K562 (cell line): ENCODE data around the gene HK1. TPM values are rescaled to one million over a fixed set of nuclear protein-coding genes. Genes with fewer than 3 reads are reported as not detected.
A peak's percentile ranks its signal among the peaks of the same experiment; 100 is the strongest.

ENCODE experiments used
- CBX8 ChIP-seq: fragments of 200-600 bp; sonication (generic); IDR thresholded peaks from 2 replicates; pipeline ENCODE4 v1.6.1; 2012; ENCODE audit warnings: borderline replicate concordance, mixed run types, low read depth, mild to moderate bottlenecking, moderate library complexity, mixed read lengths, low read length, control low read depth, inconsistent platforms; ENCODE audit not compliant: poor library complexity, severe bottlenecking; ENCODE audit errors: extremely low read depth
- HCFC1 ChIP-seq: IDR thresholded peaks from 2 replicates; pipeline ENCODE4 v1.6.1; 2012; ENCODE audit warnings: low read depth, low read length, improper control_type of control experiment
- JUN ChIP-seq, 2 experiments: sonication (generic) in 1 of 2; formaldehyde crosslinking in 1 of 2; IDR thresholded peaks; 2 replicates each; pipeline versions ENCODE4 v1.6.1 to v1.8.0; 2012 to 2022; ENCODE audit warnings: borderline replicate concordance in 2 of 2, mild to moderate bottlenecking in 2 of 2, improper control_type of control experiment in 1 of 2, low read depth in 1 of 2, low read length in 1 of 2, missing genetic modification reagents in 1 of 2
- LCOR ChIP-seq: sonication (generic); formaldehyde crosslinking; IDR thresholded peaks from 2 replicates; pipeline ENCODE4 v1.8.0; 2022; ENCODE audit warnings: mild to moderate bottlenecking, missing genetic modification reagents
- NFIC ChIP-seq: fragments of 450-650 bp; IDR thresholded peaks from 2 replicates; pipeline ENCODE4 v1.6.1; 2017; ENCODE audit warnings: mild to moderate bottlenecking, inconsistent platforms
- OTX1 ChIP-seq: fragments of 450-650 bp; formaldehyde crosslinking; IDR thresholded peaks from 2 replicates; pipeline ENCODE4 v1.4.0; 2022; ENCODE audit warnings: mild to moderate bottlenecking
- PURB ChIP-seq: sonication (generic); formaldehyde crosslinking; IDR thresholded peaks from 2 replicates; pipeline ENCODE4 v1.9.0; 2021; ENCODE audit warnings: low read depth, mild to moderate bottlenecking, missing genetic modification reagents
- SETDB1 ChIP-seq: IDR thresholded peaks from one replicate; pipeline ENCODE4 v1.6.1; 2012; ENCODE audit warnings: low read length, control low read depth, inconsistent platforms
- SLC30A9 ChIP-seq: fragments of 250-450 bp; sonication (Bioruptor Pico); IDR thresholded peaks from 2 replicates; pipeline ENCODE4 v1.8.0; 2022; ENCODE audit warnings: mild to moderate bottlenecking, moderate library complexity
- SMARCA5 ChIP-seq: fragments of 450-650 bp; IDR thresholded peaks from 2 replicates; pipeline ENCODE4 v1.6.1; 2016
- ZNF586 ChIP-seq: fragments of 450-650 bp; formaldehyde crosslinking; conservative IDR thresholded peaks from 2 replicates; pipeline ENCODE4 v1.4.0; 2020; ENCODE audit warnings: mild to moderate bottlenecking, moderate library complexity
- polyA plus RNA-seq, 8 experiments: library from polyadenylated mRNA; depleted of rRNA in 4 of 8; stranded (reverse) in 5 of 8; unstranded in 3 of 8; fragments of >200 nt; fragmentation: Nextera tagmentation in 2 of 8; fragmentation: Illumina TruSeq in 1 of 8; extraction: Ambion mirVana in 2 of 8; extraction: Trizol in 1 of 8; gene quantifications; 2 replicates each; pipeline versions ENCODE4 v1.2.1 to v1.2.3, GENCODE V29; 2011 to 2014; ENCODE audit warnings: inconsistent platforms in 1 of 8, missing spikeins in 1 of 8
- total RNA-seq, 7 experiments: library from RNA; depleted of rRNA in 6 of 7; stranded (reverse); fragments of >200 nt in 6 of 7; fragmentation: Illumina TruSeq in 2 of 7; extraction: Trizol in 2 of 7; gene quantifications; 2 replicates each; pipeline versions ENCODE4 v1.2.1 to v1.2.3, GENCODE V29; 2011 to 2021; ENCODE audit warnings: low replicate concordance in 1 of 7
- TF ChIP-seq, protein P1 (sequence below), 2 experiments: fragments of 200-800 bp in 1 of 2; sonication (Bioruptor generic) in 1 of 2; sonication (generic) in 1 of 2; formaldehyde crosslinking in 1 of 2; IDR thresholded peaks in 1 of 2; conservative IDR thresholded peaks in 1 of 2; 2 replicates each; pipeline versions ENCODE4 v1.5.0 to v1.6.1; 2016 to 2020; ENCODE audit warnings: missing compliant biosample characterization in 1 of 2, missing genetic modification characterization in 1 of 2, missing genetic modification reagents in 1 of 2
- TF ChIP-seq, protein P2 (sequence below): fragments of 450-650 bp; formaldehyde crosslinking; conservative IDR thresholded peaks from 2 replicates; pipeline ENCODE4 v1.4.0; 2022; ENCODE audit warnings: mild to moderate bottlenecking, missing genetic modification characterization
- TF ChIP-seq, protein P3 (sequence below): fragments of 450-650 bp; formaldehyde crosslinking; IDR thresholded peaks from 2 replicates; pipeline ENCODE4 v1.4.0; 2022; ENCODE audit warnings: missing genetic modification characterization

HK1 gene
- total and polyA plus RNA-seq, 9 of the 15 experiments (the other 6 are each of a cell fraction or from before 2014, with no cell fraction given): 29.2 to 444 (median 193) TPM

DNA sequence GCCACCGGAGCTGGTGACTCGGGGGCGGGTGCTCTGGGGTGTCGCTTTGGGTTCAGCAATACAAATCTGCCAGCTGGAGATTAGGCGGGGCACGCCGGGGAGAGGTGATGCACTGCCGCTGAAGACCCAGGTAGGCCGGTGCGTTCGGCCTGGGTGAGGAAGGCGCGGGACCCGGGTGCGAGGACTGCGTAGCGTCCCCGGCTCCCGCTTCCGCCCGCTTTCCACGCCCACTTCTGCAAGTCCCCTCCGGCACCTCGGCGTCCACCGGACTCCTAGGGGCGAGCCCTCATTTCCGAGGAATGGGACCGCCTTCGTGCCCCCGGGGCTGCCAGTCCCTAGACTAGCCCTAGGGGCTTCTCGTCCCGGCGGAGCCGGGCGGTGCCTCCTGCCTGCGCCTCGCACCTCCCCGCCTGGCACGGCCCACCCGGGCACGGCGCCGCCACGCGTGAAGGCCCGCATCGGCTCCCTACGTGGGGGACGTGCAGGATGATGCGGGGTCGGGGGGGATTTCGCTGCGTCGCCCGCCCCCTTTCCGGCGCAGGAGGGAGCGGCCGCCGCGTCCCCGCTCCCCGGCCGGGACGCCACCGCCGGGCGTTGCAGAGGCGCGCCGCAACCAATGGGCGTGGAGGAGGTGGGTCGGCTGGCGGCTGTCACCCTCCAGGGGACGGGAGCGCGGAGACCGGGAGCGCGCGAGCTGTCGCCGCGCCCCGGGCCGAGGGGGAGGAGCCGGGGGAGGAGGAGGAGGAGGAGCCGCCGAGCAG is 40.0 kb downstream of the HK1 start (continued):
- TF ChIP-seq, protein P1, sequence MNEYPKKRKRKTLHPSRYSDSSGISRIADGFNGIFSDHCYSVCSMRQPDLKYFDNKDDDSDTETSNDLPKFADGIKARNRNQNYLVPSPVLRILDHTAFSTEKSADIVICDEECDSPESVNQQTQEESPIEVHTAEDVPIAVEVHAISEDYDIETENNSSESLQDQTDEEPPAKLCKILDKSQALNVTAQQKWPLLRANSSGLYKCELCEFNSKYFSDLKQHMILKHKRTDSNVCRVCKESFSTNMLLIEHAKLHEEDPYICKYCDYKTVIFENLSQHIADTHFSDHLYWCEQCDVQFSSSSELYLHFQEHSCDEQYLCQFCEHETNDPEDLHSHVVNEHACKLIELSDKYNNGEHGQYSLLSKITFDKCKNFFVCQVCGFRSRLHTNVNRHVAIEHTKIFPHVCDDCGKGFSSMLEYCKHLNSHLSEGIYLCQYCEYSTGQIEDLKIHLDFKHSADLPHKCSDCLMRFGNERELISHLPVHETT (CRISPR knock-in tag; conservative IDR thresholded peaks at IDR 0.05 in 1 of 2, IDR thresholded peaks at IDR 0.05 in 1 of 2): no peak; a peak in 1 of 4 replicates
- TF ChIP-seq, protein P2, sequence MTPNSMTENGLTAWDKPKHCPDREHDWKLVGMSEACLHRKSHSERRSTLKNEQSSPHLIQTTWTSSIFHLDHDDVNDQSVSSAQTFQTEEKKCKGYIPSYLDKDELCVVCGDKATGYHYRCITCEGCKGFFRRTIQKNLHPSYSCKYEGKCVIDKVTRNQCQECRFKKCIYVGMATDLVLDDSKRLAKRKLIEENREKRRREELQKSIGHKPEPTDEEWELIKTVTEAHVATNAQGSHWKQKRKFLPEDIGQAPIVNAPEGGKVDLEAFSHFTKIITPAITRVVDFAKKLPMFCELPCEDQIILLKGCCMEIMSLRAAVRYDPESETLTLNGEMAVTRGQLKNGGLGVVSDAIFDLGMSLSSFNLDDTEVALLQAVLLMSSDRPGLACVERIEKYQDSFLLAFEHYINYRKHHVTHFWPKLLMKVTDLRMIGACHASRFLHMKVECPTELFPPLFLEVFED (CRISPR knock-in tag): no peak
- TF ChIP-seq JUN (IDR thresholded peaks at IDR 0.05; ENCODE audit: borderline replicate concordance, low read depth, low read length) (no peak), JUN (CRISPR knock-in tag; IDR thresholded peaks at IDR 0.05; ENCODE audit: borderline replicate concordance) (0 out of 2 replicates have a peak, but pooled peaks have one; percentile 15), HCFC1 (peak; percentile 41), CBX8 (no peak), SMARCA5 (no peak), ZNF586 (CRISPR knock-in tag) (no peak), OTX1 (no peak), SETDB1 (no peak), SLC30A9 (CRISPR knock-in tag) (no peak), LCOR (CRISPR knock-in tag) (no peak), NFIC (no peak), PURB (CRISPR knock-in tag) (no peak)
- TF ChIP-seq, protein P3, sequence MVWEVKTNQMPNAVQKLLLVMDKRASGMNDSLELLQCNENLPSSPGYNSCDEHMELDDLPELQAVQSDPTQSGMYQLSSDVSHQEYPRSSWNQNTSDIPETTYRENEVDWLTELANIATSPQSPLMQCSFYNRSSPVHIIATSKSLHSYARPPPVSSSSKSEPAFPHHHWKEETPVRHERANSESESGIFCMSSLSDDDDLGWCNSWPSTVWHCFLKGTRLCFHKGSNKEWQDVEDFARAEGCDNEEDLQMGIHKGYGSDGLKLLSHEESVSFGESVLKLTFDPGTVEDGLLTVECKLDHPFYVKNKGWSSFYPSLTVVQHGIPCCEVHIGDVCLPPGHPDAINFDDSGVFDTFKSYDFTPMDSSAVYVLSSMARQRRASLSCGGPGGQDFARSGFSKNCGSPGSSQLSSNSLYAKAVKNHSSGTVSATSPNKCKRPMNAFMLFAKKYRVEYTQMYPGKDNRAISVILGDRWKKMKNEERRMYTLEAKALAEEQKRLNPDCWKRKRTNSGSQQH (CRISPR knock-in tag): no peak
